ENCODE results near the gene CSMD2.

The CSMD2 gene

GRCh38 chr1:34053660-34054059, 111.4 kb downstream of the CSMD2 start:
- no peaks in the 10 kb centered on the region for H3K27me3 ChIP-seq (ENCODE audit: insufficient read depth, low read length)
- H2AFZ ChIP-seq (ENCODE audit: low read depth, low read length) = no peak overlapping the region
- no peaks in the 10 kb centered on the region for H3K36me3 ChIP-seq (ENCODE audit: insufficient read depth, low read length)
- H3K4me1 ChIP-seq (ENCODE audit: insufficient read depth, low read length) = no peaks in the 10 kb centered on the region
- no peak overlapping the region for H3K4me3 ChIP-seq (ENCODE audit: low read length)
- H3K9me3 ChIP-seq (ENCODE audit: low read length) = no peaks in the 10 kb centered on the region

GRCh38 chr1:34052565-34052964, 112.5 kb downstream of the CSMD2 start:
- Histone ChIP-seq H3K4me1 (ENCODE audit: insufficient read depth, low read length) (no peaks in the 10 kb centered on the region), H3K27me3 (ENCODE audit: insufficient read depth, low read length) (no peaks in the 10 kb centered on the region), H3K9me3 (ENCODE audit: low read length) (no peaks in the 10 kb centered on the region), H3K4me3 (ENCODE audit: low read length) (no peak overlapping the region), H3K36me3 (ENCODE audit: insufficient read depth, low read length) (no peaks in the 10 kb centered on the region), H2AFZ (ENCODE audit: low read depth, low read length) (no peak overlapping the region)

- no peak overlapping the region for H3K4me3 ChIP-seq (ENCODE audit: low read length)
- no peaks in the 10 kb centered on the region for H3K9me3 ChIP-seq (ENCODE audit: low read length)
- H3K4me1 ChIP-seq (ENCODE audit: insufficient read depth, low read length) = no peaks in the 10 kb centered on the region
- no peak overlapping the region for H2AFZ ChIP-seq (ENCODE audit: low read depth, low read length)
- no peaks in the 10 kb centered on the region for H3K36me3 ChIP-seq (ENCODE audit: insufficient read depth, low read length)
- H3K27me3 ChIP-seq (ENCODE audit: insufficient read depth, low read length) = no peaks in the 10 kb centered on the region
Measured at GRCh38 chr1:34050709-34051485, 114.1 kb downstream of the CSMD2 start.

GRCh38 chr1:34049994-34050393, 115.0 kb downstream of the CSMD2 start:
- no peak overlapping the region for H2AFZ ChIP-seq (ENCODE audit: low read depth, low read length)
- H3K36me3 ChIP-seq (ENCODE audit: insufficient read depth, low read length) = no peaks in the 10 kb centered on the region
- H3K4me3 ChIP-seq (ENCODE audit: low read length) = no peak overlapping the region
- H3K9me3 ChIP-seq (ENCODE audit: low read length) = no peaks in the 10 kb centered on the region
- no peaks in the 10 kb centered on the region for H3K4me1 ChIP-seq (ENCODE audit: insufficient read depth, low read length)
- H3K27me3 ChIP-seq (ENCODE audit: insufficient read depth, low read length) = no peaks in the 10 kb centered on the region

GRCh38 chr1:34049477-34049876, 115.6 kb downstream of the CSMD2 start:
- no peak overlapping the region for H2AFZ ChIP-seq (ENCODE audit: low read depth, low read length)
- no peaks in the 10 kb centered on the region for H3K4me1 ChIP-seq (ENCODE audit: insufficient read depth, low read length)
- no peaks in the 10 kb centered on the region for H3K9me3 ChIP-seq (ENCODE audit: low read length)
- H3K27me3 ChIP-seq (ENCODE audit: insufficient read depth, low read length) = no peaks in the 10 kb centered on the region
- H3K36me3 ChIP-seq (ENCODE audit: insufficient read depth, low read length) = no peaks in the 10 kb centered on the region
- no peak overlapping the region for H3K4me3 ChIP-seq (ENCODE audit: low read length)

GRCh38 chr1:34037856-34038255, 127.2 kb downstream of the CSMD2 start:
- Histone ChIP-seq H3K27me3 (ENCODE audit: insufficient read depth, low read length) (peaks cover 3% of the 10 kb centered on the region), H3K9me3 (ENCODE audit: low read length) (no peaks in the 10 kb centered on the region), H3K36me3 (ENCODE audit: insufficient read depth, low read length) (no peaks in the 10 kb centered on the region), H3K4me3 (ENCODE audit: low read length) (no peak overlapping the region), H3K4me1 (ENCODE audit: insufficient read depth, low read length) (no peaks in the 10 kb centered on the region), H2AFZ (ENCODE audit: low read depth, low read length) (no peak overlapping the region)

GRCh38 chr1:34037109-34037508, 127.9 kb downstream of the CSMD2 start:
- Histone ChIP-seq H3K4me1 (ENCODE audit: insufficient read depth, low read length) (no peaks in the 10 kb centered on the region), H3K4me3 (ENCODE audit: low read length) (no peak overlapping the region), H3K9me3 (ENCODE audit: low read length) (no peaks in the 10 kb centered on the region), H3K36me3 (ENCODE audit: insufficient read depth, low read length) (no peaks in the 10 kb centered on the region), H3K27me3 (ENCODE audit: insufficient read depth, low read length) (peaks cover 3% of the 10 kb centered on the region), H2AFZ (ENCODE audit: low read depth, low read length) (no peak overlapping the region)

GRCh38 chr1:34034036-34034435, 131.0 kb downstream of the CSMD2 start:
- H3K4me1 ChIP-seq (ENCODE audit: insufficient read depth, low read length) = no peaks in the 10 kb centered on the region
- H2AFZ ChIP-seq (ENCODE audit: low read depth, low read length) = no peak overlapping the region
- H3K36me3 ChIP-seq (ENCODE audit: insufficient read depth, low read length) = no peaks in the 10 kb centered on the region
- no peaks in the 10 kb centered on the region for H3K27me3 ChIP-seq (ENCODE audit: insufficient read depth, low read length)
- no peak overlapping the region for H3K4me3 ChIP-seq (ENCODE audit: low read length)
- H3K9me3 ChIP-seq (ENCODE audit: low read length) = no peaks in the 10 kb centered on the region

- Histone ChIP-seq H3K9me3 (ENCODE audit: low read length) (no peaks in the 10 kb centered on the region), H2AFZ (ENCODE audit: low read depth, low read length) (no peak overlapping the region), H3K36me3 (ENCODE audit: insufficient read depth, low read length) (no peaks in the 10 kb centered on the region), H3K27me3 (ENCODE audit: insufficient read depth, low read length) (peaks cover 6% of the 10 kb centered on the region), H3K4me1 (ENCODE audit: insufficient read depth, low read length) (no peaks in the 10 kb centered on the region), H3K4me3 (ENCODE audit: low read length) (no peak overlapping the region)
Measured at GRCh38 chr1:34029954-34030353, 135.1 kb downstream of the CSMD2 start.

GRCh38 chr1:34029515-34029914, 135.5 kb downstream of the CSMD2 start:
- Histone ChIP-seq H3K9me3 (ENCODE audit: low read length) (no peaks in the 10 kb centered on the region), H2AFZ (ENCODE audit: low read depth, low read length) (no peak overlapping the region), H3K4me3 (ENCODE audit: low read length) (no peak overlapping the region), H3K36me3 (ENCODE audit: insufficient read depth, low read length) (no peaks in the 10 kb centered on the region), H3K27me3 (ENCODE audit: insufficient read depth, low read length) (peaks cover 6% of the 10 kb centered on the region), H3K4me1 (ENCODE audit: insufficient read depth, low read length) (no peaks in the 10 kb centered on the region)

GRCh38 chr1:34028381-34029055, 136.5 kb downstream of the CSMD2 start:
- H3K9me3 ChIP-seq (ENCODE audit: low read length) = no peaks in the 10 kb centered on the region
- no peak overlapping the region for H2AFZ ChIP-seq (ENCODE audit: low read depth, low read length)
- no peaks in the 10 kb centered on the region for H3K36me3 ChIP-seq (ENCODE audit: insufficient read depth, low read length)
- peaks cover 6% of the 10 kb centered on the region for H3K27me3 ChIP-seq (ENCODE audit: insufficient read depth, low read length)
- no peaks in the 10 kb centered on the region for H3K4me1 ChIP-seq (ENCODE audit: insufficient read depth, low read length)
- no peak overlapping the region for H3K4me3 ChIP-seq (ENCODE audit: low read length)

- Histone ChIP-seq H2AFZ (ENCODE audit: low read depth, low read length) (no peak overlapping the region), H3K36me3 (ENCODE audit: insufficient read depth, low read length) (no peaks in the 10 kb centered on the region), H3K27me3 (ENCODE audit: insufficient read depth, low read length) (peaks cover 6% of the 10 kb centered on the region), H3K4me3 (ENCODE audit: low read length) (no peak overlapping the region), H3K9me3 (ENCODE audit: low read length) (no peaks in the 10 kb centered on the region), H3K4me1 (ENCODE audit: insufficient read depth, low read length) (no peaks in the 10 kb centered on the region)
Measured at GRCh38 chr1:34025675-34026074, 139.4 kb downstream of the CSMD2 start.

GRCh38 chr1:34024485-34024884, 140.5 kb downstream of the CSMD2 start:
- peaks cover 6% of the 10 kb centered on the region for H3K27me3 ChIP-seq (ENCODE audit: insufficient read depth, low read length)
- H3K36me3 ChIP-seq (ENCODE audit: insufficient read depth, low read length) = no peaks in the 10 kb centered on the region
- H2AFZ ChIP-seq (ENCODE audit: low read depth, low read length) = no peak overlapping the region
- H3K4me1 ChIP-seq (ENCODE audit: insufficient read depth, low read length) = no peaks in the 10 kb centered on the region
- no peaks in the 10 kb centered on the region for H3K9me3 ChIP-seq (ENCODE audit: low read length)
- H3K4me3 ChIP-seq (ENCODE audit: low read length) = no peak overlapping the region
